Activated CD8-positive, alpha-beta T cell treated with anti-CD3 and anti-CD28 coated beads, Interleukin-2, amount 10 ng/mL, durations not matched to agents 7 days and 5 days (primary cell): Measurements from ENCODE around the gene DSCAM. TPM values are rescaled to one million over a fixed set of nuclear protein-coding genes. Genes with fewer than 3 reads are reported as not detected.

Source experiments
- ATAC-seq: fragments of 150-1000 bp; cut with Tn5 transposase; one replicate; pipeline ENCODE4 v1.10.0; 2021; ENCODE audit warnings: moderate library complexity
- CTCF ChIA-PET: fragments of 350-600 bp; sonication (Branson Sonifier 250); formaldehyde crosslinking; loops from one replicate; lab custom pipeline; 2021; ENCODE audit warnings: antibody characterized with exemption; lab: Charles Lee
- POLR2A ChIA-PET: fragments of 350-600 bp; sonication (Branson Sonifier 250); formaldehyde crosslinking; loops from one replicate; lab custom pipeline; 2021; ENCODE audit warnings: antibody characterized with exemption; lab: Charles Lee
- DNase-seq: peaks from one replicate; pipeline ENCODE4 v3.0.0-alpha.2; 2020
- H3K27ac Mint-ChIP-seq: one replicate; pipeline ENCODE4 v1.8.0; 2021; ENCODE audit warnings: mild to moderate bottlenecking, mixed read lengths
- H3K27me3 Mint-ChIP-seq: one replicate; pipeline ENCODE4 v1.8.0; 2021; ENCODE audit warnings: low read depth, mixed read lengths
- H3K36me3 Mint-ChIP-seq: one replicate; pipeline ENCODE4 v1.8.0; 2021; ENCODE audit warnings: low read depth, mixed read lengths
- H3K4me1 Mint-ChIP-seq: one replicate; pipeline ENCODE4 v1.8.0; 2021; ENCODE audit warnings: low read depth, mixed read lengths
- H3K4me3 Mint-ChIP-seq: one replicate; pipeline ENCODE4 v1.8.0; 2021; ENCODE audit warnings: mild to moderate bottlenecking, mixed read lengths
- H3K9me3 Mint-ChIP-seq: one replicate; pipeline ENCODE4 v1.8.0; 2022; ENCODE audit warnings: mixed read lengths; ENCODE audit not compliant: insufficient read depth
- total RNA-seq, 2 experiments: library from RNA; stranded (reverse); gene quantifications; one replicate each; pipeline ENCODE4 v1.2.3, GENCODE V29; 2021

Gene DSCAM
- total RNA-seq, 2 experiments from 2014 or later: not detected

- H3K27me3 Mint-ChIP-seq: no peaks in the 10 kb centered on the region
- no peak for ATAC-seq
- H3K4me1 Mint-ChIP-seq: no peaks in the 10 kb centered on the region
- no peak for DNase-seq
- ChIA-PET POLR2A (no interaction called here), CTCF (no interaction called here)
- H3K27ac Mint-ChIP-seq: no peak overlapping the region
- no peaks in the 10 kb centered on the region for H3K36me3 Mint-ChIP-seq
- H3K4me3 Mint-ChIP-seq: no peak overlapping the region
- H3K9me3 Mint-ChIP-seq: peaks cover 4% of the 10 kb centered on the region
These were observed 589.6 kb downstream of the DSCAM start for GRCh38 chr21:40257342-40257741.

GRCh38 chr21:40255518-40256444, 591.2 kb downstream of the DSCAM start:
- CTCF ChIA-PET: no interaction called here
- DNase-seq: no peak
- no peak overlapping the region for H3K27ac Mint-ChIP-seq
- no peak for ATAC-seq
- no peaks in the 10 kb centered on the region for H3K4me1 Mint-ChIP-seq
- POLR2A ChIA-PET: no interaction called here
- no peak overlapping the region for H3K4me3 Mint-ChIP-seq
- no peaks in the 10 kb centered on the region for H3K27me3 Mint-ChIP-seq
- no peaks in the 10 kb centered on the region for H3K36me3 Mint-ChIP-seq
- H3K9me3 Mint-ChIP-seq: peaks cover 4% of the 10 kb centered on the region

DNA sequence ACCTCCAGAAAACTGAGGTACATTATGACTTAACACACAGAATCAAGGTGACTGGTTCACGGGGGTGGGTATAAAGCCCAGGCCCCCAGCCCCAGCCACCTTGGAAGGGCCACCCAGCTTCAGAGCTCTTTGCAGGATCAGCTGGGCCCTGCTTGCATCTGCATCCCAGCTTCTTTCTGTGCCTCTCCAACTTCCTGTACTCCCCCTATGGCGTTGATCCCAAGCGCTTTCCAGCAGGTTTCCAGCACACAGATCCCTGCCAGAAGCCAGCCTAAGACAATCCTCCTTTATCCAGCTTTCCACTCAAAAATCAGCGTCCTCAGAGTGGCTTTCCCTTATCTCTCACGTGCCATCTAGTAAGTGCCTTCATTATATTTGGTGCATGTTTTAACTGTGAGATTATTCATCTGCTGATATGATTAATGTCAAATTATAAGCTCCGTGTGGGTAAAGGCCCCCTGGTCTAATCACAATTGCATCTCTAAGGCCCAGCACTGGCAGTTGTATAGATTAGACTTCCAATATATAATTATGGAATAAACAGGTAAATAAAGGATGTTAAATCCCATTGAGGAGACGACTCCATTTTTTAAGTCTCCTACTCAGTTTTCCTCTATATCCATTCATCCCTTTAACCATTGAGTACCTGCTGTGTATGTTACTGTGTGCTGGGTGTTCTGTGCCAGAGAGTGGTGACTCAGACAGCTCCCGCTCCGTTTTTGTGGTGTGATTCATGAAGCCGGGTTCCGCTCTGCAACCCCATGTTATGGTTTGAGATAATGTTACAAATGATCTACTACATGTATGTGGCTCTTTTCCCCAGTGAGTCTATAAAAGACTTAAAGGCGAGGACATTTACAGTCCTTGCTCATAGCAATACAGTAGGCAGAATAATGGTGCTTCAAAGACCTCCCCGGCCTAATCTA, 592.2 kb downstream of the DSCAM start:
- Mint-ChIP-seq H3K4me3 (no peak overlapping the region), H3K9me3 (peaks cover 4% of the 10 kb centered on the region), H3K36me3 (no peaks in the 10 kb centered on the region), H3K27ac (no peak overlapping the region), H3K4me1 (no peaks in the 10 kb centered on the region), H3K27me3 (no peaks in the 10 kb centered on the region)
- ATAC-seq (no peak), DNase-seq (no peak)
- CTCF ChIA-PET: no interaction called here
- POLR2A ChIA-PET: no interaction called here

DNA sequence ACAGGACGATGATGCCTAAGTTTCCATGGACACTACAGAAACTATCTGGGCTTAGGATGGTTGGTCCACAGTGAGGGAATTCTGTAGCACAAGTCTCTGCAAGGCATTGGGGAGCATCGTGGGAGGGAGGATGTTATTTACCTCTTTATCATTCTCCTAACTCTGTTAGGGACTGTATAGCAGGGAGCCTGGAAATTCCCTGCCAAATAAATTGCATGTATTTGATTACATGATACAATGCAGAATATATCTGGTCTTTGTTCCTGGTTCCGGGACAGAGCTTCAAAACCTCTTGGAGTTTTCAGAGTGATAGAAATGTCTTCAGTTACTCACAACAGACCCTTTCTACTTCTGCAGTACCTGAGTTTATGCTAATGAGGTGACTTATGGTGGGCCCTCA, 593.8 kb downstream of the DSCAM start:
- Mint-ChIP-seq H3K4me1 (no peaks in the 10 kb centered on the region), H3K9me3 (peaks cover 11% of the 10 kb centered on the region), H3K36me3 (no peaks in the 10 kb centered on the region), H3K4me3 (no peak overlapping the region), H3K27me3 (no peaks in the 10 kb centered on the region), H3K27ac (no peak overlapping the region)
- DNase-seq (no peak), ATAC-seq (no peak)
- ChIA-PET POLR2A (no interaction called here), CTCF (no interaction called here)

DNA sequence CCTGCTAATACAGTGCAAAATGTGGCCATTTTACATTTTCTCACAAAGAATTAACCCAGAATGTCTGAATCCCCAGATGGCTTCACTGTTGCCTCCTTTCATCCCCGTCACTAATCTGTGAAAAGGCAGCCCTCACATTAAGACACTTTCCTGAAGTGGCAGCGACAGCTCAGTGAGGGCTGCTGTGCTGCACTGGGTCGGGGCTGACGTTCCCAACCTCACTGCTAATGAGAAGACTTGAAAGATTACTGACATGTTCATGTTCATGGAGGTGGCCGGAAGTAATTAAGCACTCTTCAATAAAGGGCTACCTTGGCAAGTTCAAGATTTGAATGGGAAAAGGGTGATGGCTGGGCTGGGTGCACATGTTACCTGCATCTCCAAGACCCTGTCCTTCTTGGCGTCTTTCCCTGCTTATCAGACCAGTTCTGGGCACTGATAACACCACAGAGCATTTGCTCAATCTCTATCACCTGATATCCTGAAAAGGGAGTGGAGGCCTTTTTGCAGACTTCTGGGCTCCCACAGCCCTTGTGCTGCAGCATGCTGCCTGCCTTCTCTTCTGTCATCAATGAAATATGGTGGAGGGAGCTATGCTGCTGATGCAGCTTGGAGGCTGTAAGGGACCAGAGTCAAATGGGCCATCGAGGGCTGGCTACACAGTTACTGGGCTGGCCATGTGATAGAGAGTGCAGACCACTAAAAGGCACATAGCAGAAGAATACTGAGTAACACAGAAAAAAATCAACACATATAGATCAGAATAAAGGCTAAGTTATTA, 596.3 kb downstream of the DSCAM start:
- ChIA-PET CTCF (no interaction called here), POLR2A (no interaction called here)
- H3K27ac Mint-ChIP-seq: no peak overlapping the region
- DNase-seq (no peak), ATAC-seq (no peak)
- no peaks in the 10 kb centered on the region for H3K4me1 Mint-ChIP-seq
- no peak overlapping the region for H3K4me3 Mint-ChIP-seq
- H3K36me3 Mint-ChIP-seq: no peaks in the 10 kb centered on the region
- H3K27me3 Mint-ChIP-seq: no peaks in the 10 kb centered on the region
- H3K9me3 Mint-ChIP-seq: peaks cover 15% of the 10 kb centered on the region

- H3K9me3 Mint-ChIP-seq: peaks cover 12% of the 10 kb centered on the region
- H3K36me3 Mint-ChIP-seq: no peaks in the 10 kb centered on the region
- H3K27me3 Mint-ChIP-seq: no peaks in the 10 kb centered on the region
- DNase-seq (no peak), ATAC-seq (no peak)
- no peak overlapping the region for H3K27ac Mint-ChIP-seq
- CTCF ChIA-PET: no interaction called here
- H3K4me3 Mint-ChIP-seq: no peak overlapping the region
- POLR2A ChIA-PET: no interaction called here
- no peaks in the 10 kb centered on the region for H3K4me1 Mint-ChIP-seq
These were observed 602.0 kb downstream of the DSCAM start for GRCh38 chr21:40244981-40245380.

DNA sequence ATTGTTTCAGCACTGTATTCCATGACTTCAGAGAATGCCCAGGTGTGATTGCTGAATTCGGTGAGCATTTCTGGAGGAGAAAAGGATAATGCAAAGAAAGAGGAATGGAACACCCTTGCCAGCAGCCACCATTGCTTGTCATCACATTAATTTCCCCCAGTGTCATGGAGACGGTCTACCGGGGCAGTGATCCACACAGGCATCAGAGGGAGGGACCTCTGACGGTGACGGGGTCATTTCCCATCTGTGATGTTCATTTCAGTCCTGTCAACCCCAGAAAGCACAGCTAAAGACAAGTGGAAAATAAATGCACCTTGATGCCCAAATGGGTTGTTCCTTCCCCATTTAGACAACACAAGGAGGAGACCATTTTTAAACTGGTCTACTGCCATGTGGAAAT, 603.3 kb downstream of the DSCAM start:
- no peaks in the 10 kb centered on the region for H3K4me1 Mint-ChIP-seq
- H3K27ac Mint-ChIP-seq: no peak overlapping the region
- no peak for DNase-seq
- H3K36me3 Mint-ChIP-seq: no peaks in the 10 kb centered on the region
- ATAC-seq: no peak
- H3K9me3 Mint-ChIP-seq: peaks cover 11% of the 10 kb centered on the region
- ChIA-PET POLR2A (no interaction called here), CTCF (no interaction called here)
- H3K27me3 Mint-ChIP-seq: no peaks in the 10 kb centered on the region
- H3K4me3 Mint-ChIP-seq: no peak overlapping the region

DNA sequence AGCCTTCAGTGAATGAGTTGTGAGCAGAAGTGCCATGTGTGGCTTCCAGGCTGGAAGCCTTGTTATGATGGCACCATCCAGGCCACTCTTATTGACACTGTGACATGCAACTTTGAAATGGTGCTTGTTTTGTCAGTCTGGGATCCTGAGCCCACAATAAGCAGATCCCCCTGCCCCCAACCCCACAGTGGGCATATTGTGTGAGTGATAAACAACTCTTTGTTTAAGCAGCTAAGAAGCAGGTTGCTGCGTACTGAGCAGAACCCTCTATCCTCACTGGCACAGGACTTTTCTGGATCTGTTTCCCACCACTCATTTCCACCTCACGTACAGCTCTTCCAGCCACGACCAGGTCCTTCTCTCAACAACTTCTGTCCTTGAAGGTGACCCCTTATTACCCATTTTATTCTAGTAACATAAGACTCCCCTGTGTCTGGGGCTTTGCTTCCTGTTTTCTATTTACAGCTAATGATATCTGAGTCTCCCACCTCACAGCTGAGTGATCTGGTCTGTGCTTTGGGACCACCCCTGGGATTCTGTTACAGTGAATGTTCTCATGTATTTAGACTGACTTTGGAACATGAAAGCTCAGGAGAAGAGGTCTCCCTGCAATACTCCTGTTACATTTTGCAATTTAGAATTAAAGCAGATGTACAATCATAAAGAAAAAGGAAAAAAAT, 604.2 kb downstream of the DSCAM start:
- CTCF ChIA-PET: no interaction called here
- H3K27ac Mint-ChIP-seq: no peak overlapping the region
- no peak for DNase-seq

GRCh38 chr21:40235528-40235927, 611.4 kb downstream of the DSCAM start:
- H3K4me1 Mint-ChIP-seq: no peaks in the 10 kb centered on the region
- CTCF ChIA-PET: no interaction called here

More for the DNA sequence above, 604.2 kb downstream of the DSCAM start:
- Mint-ChIP-seq H3K4me1 (no peaks in the 10 kb centered on the region), H3K4me3 (no peak overlapping the region), H3K36me3 (no peaks in the 10 kb centered on the region), H3K9me3 (peaks cover 3% of the 10 kb centered on the region), H3K27me3 (no peaks in the 10 kb centered on the region)
- POLR2A ChIA-PET: no interaction called here
- ATAC-seq: no peak

GRCh38 chr21:40231979-40232378, 615.0 kb downstream of the DSCAM start:
- CTCF ChIA-PET: no interaction called here
- H3K27me3 Mint-ChIP-seq: no peaks in the 10 kb centered on the region
- peaks cover 11% of the 10 kb centered on the region for H3K9me3 Mint-ChIP-seq

More at GRCh38 chr21:40235528-40235927, 611.4 kb downstream of the DSCAM start:
- POLR2A ChIA-PET: no interaction called here
- Mint-ChIP-seq H3K27ac (no peak overlapping the region), H3K36me3 (no peaks in the 10 kb centered on the region), H3K4me3 (no peak overlapping the region), H3K27me3 (no peaks in the 10 kb centered on the region), H3K9me3 (peaks cover 11% of the 10 kb centered on the region)
- ATAC-seq (no peak), DNase-seq (no peak)

DNA sequence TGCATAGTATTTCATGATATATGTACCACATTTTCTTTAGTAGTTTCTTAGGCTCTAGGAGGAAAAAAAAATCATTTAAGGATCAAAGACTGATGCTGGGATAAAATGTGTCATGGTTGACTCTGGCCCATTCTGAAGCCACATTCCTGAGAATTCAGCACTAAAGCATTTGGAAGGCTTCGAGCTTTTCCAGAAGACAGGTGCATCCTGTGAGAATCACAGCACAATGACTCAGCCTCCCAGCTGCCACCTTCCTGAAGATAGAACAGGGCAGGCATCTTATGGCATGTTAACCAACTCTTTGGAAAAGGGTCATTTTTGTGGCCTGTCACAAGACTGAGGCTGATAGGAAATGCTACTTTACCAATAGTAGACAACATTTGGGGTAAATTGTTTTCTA, 619.9 kb downstream of the DSCAM start:
- H3K36me3 Mint-ChIP-seq: no peaks in the 10 kb centered on the region
- DNase-seq: no peak

More at GRCh38 chr21:40231979-40232378, 615.0 kb downstream of the DSCAM start:
- POLR2A ChIA-PET: no interaction called here
- Mint-ChIP-seq H3K27ac (no peak overlapping the region), H3K4me1 (no peaks in the 10 kb centered on the region), H3K36me3 (no peaks in the 10 kb centered on the region), H3K4me3 (no peak overlapping the region)
- ATAC-seq: no peak
- DNase-seq: no peak

More for the DNA sequence above, 619.9 kb downstream of the DSCAM start:
- ATAC-seq: no peak
- ChIA-PET POLR2A (no interaction called here), CTCF (no interaction called here)
- H3K27me3 Mint-ChIP-seq: no peaks in the 10 kb centered on the region
- no peaks in the 10 kb centered on the region for H3K4me1 Mint-ChIP-seq
- no peaks in the 10 kb centered on the region for H3K9me3 Mint-ChIP-seq
- H3K27ac Mint-ChIP-seq: no peak overlapping the region
- H3K4me3 Mint-ChIP-seq: no peak overlapping the region
